K562 treated with DMSO at 1 percent for 12 hours (cell line): ENCODE data around the gene GMEB1. TPM values are rescaled to one million over a fixed set of nuclear protein-coding genes. Genes with fewer than 3 reads are reported as not detected.

Source experiments
- total RNA-seq: library from RNA; unstranded; fragments of 300-600 nt; gene quantifications from 2 replicates; pipeline ENCODE4 v1.2.3, GENCODE V29; 2022; ENCODE audit not compliant: insufficient read depth

The GMEB1 gene, protein sequence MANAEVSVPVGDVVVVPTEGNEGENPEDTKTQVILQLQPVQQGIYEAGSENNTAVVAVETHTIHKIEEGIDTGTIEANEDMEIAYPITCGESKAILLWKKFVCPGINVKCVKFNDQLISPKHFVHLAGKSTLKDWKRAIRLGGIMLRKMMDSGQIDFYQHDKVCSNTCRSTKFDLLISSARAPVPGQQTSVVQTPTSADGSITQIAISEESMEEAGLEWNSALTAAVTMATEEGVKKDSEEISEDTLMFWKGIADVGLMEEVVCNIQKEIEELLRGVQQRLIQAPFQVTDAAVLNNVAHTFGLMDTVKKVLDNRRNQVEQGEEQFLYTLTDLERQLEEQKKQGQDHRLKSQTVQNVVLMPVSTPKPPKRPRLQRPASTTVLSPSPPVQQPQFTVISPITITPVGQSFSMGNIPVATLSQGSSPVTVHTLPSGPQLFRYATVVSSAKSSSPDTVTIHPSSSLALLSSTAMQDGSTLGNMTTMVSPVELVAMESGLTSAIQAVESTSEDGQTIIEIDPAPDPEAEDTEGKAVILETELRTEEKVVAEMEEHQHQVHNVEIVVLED
- 7.1 and 14.2 TPM in 2 replicates for total RNA-seq

GRCh38 chr1:28668191-28668955 lies at the start of gene GMEB1:
Gene GMEB1 (plus strand): TSS chr1:28668784. CDS start chr1:28683613, 14,829 bp downstream.

GRCh38 chr1:28642847-28643635 lies 25.5 kb upstream of the GMEB1 start, which contains the start of gene TAF12:
Gene TAF12 (minus strand): TSS chr1:28643067. CDS start chr1:28622081, 20,986 bp downstream.

DNA sequence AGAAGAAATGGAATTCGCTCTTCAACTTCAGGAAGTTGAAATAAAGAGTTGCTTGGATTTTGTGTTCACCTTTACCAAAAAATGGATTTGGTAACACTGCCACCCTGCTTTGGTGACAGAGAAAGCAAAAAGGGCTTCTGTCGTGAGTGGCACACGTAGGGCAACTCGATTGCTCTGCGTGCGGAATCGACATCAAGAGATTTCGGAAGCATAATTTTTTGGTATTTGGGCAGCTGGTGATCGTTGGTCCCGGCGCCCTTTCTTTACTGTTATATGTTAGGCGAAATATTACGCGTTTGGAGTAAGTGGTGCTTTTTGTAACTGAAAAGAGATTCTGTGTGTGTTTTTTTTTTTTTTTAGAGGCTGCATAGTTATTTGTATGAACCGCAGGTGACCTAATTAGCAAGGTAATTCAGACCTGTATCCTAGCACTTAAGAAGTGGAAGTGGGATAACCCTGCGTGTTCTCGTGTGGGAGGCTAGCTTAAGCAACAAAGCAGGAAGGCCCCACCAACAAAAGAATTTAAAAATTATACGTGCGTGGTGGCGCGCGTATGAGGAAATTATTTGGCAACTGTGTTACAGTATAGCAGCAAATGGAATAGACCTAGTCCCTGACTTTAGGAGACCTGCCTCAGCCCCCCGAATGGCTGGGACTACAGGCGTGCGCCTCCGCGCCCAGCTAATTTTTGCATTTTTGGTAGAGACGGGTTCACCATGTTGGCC lies 19.9 kb upstream of the GMEB1 start, which contains the start of gene RNU11:
Gene RNU11 (plus strand): TSS at position 127 of the 725 bp plus-strand sequence.

DNA sequence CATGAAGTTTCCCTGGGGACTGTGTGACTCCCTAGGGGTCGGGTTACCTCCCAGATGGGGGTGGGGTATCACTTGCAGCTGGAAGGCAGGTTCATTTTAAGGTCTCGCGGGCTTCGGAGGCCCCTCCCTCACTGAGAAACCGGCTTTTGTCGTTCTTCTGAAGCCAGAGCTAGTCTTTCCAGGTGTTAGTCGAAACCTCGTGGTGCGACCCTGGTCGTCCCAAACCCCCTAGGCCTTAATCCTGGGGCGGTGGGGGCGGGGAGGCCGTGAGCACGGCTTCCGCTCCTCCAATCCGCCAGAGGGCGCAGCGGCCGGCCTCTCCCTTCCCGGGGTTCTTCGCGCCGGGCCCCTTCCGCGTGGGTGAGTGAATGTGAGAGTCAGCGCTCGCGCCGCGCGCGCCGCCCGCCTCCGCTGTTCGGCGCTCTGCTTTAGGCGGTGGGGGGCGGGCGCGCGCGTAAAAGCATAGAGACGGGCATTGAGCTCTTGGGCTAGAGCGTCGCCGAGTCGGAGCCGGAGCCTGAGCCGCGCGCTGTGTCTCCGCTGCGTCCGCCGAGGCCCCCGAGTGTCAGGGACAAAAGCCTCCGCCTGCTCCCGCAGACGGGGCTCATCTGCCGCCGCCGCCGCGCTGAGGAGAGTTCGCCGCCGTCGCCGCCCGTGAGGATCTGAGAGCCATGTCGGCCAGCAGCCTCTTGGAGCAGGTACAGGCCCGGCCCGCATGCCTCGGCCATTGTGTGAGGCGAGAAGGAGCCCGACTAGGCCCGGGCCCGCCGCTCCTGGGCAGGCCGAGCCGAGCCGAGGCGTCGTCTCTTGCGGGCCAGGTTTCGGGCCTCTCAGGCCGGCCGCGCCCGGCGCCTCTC lies 68.1 kb downstream of the GMEB1 start, which contains the start of gene YTHDF2:
Gene YTHDF2 (plus strand): TSS at position 491 of the 857 bp plus-strand sequence. CDS start 181 bp downstream, at position 672.

Other genes with a start within 250 kb of the GMEB1 start
- 131 and 197 TPM in 2 replicates for gene RCC1, start 162.7 kb upstream of the GMEB1 start, total RNA-seq
- gene TRNAU1AP, start 115.7 kb upstream of the GMEB1 start, total RNA-seq, result 33.6 and 39.1 TPM in 2 replicates
- 0.75 and 0.97 TPM in 2 replicates for gene RAB42, start 76.5 kb upstream of the GMEB1 start, total RNA-seq
- 33.3 and 49.4 TPM in 2 replicates for gene TAF12, start 25.7 kb upstream of the GMEB1 start, total RNA-seq
- not detected in 2 replicates for gene RNU11, start 20.2 kb upstream of the GMEB1 start, total RNA-seq
- gene YTHDF2, start 68.2 kb downstream of the GMEB1 start, total RNA-seq, result 31.3 and 79.7 TPM in 2 replicates
- not detected in 2 replicates for gene OPRD1, start 143.4 kb downstream of the GMEB1 start, total RNA-seq
- gene EPB41, start 245.8 kb downstream of the GMEB1 start, total RNA-seq, result 62.6 and 191 TPM in 2 replicates